Thymus (tissue), 14 donors: ENCODE data around the gene SYT3. TPM values are rescaled to one million over a fixed set of nuclear protein-coding genes. Genes with fewer than 3 reads are reported as not detected.

ENCODE experiments used
- DNase-seq, 9 donors: peaks; one replicate each; pipeline ENCODE4 v3.0.0-alpha.2; 2013; ENCODE audit warnings: low spot score in 9 of 9, low read depth in 6 of 9, missing footprints in 1 of 9
- H3K27ac ChIP-seq, 2 donors: one replicate each; pipeline ENCODE4 v1.5.1; 2013; ENCODE audit warnings: control low read depth in 1 of 2, low read depth in 1 of 2, low read length in 1 of 2, mild to moderate bottlenecking in 1 of 2, moderate library complexity in 1 of 2
- H3K27me3 ChIP-seq, 2 donors: one replicate each; pipeline ENCODE4 v1.5.1; 2013; ENCODE audit warnings: low read length in 1 of 2; ENCODE audit not compliant: control insufficient read depth in 2 of 2, insufficient read depth in 1 of 2
- H3K36me3 ChIP-seq, 2 donors: one replicate each; pipeline ENCODE4 v1.5.1; 2013; ENCODE audit warnings: low read length in 1 of 2, mild to moderate bottlenecking in 1 of 2, moderate library complexity in 1 of 2; ENCODE audit not compliant: control insufficient read depth in 2 of 2, insufficient read depth in 2 of 2
- H3K4me1 ChIP-seq, 2 donors: one replicate each; pipeline ENCODE4 v1.5.1; 2013; ENCODE audit warnings: low read length in 2 of 2; ENCODE audit not compliant: control insufficient read depth in 2 of 2, insufficient read depth in 2 of 2
- H3K4me3 ChIP-seq, 2 donors: one replicate each; pipeline ENCODE4 v1.5.1; 2013; ENCODE audit warnings: low read length in 2 of 2, control low read depth in 1 of 2, mild to moderate bottlenecking in 1 of 2
- H3K9me3 ChIP-seq, 2 donors: one replicate each; pipeline ENCODE4 v1.5.1; 2013; ENCODE audit warnings: low read length in 1 of 2, mild to moderate bottlenecking in 1 of 2; ENCODE audit not compliant: control insufficient read depth in 2 of 2, insufficient read depth in 1 of 2
- WGBS: extraction: QIAGEN DNeasy Blood & Tissue Kit; methylation state at CpG from one replicate; pipeline ENCODE4 v1.1.7; 2013; 5-methylcytosine and 5-hydroxymethylcytosine counted together
- long read RNA-seq, 10 donors: transcript quantifications; one replicate each; lab custom pipeline, GENCODE V29; 2026
- polyA plus RNA-seq: library from polyadenylated mRNA; stranded (reverse); fragments of 200-250 nt; gene quantifications from one replicate; pipeline ENCODE4 v1.2.3, GENCODE V29; 2013
- total RNA-seq: library from RNA; stranded (reverse); fragments of 120-200 nt; gene quantifications from one replicate; pipeline ENCODE4 v1.2.4, GENCODE V29; 2013
- donor health status: healthy.

Gene SYT3
- total RNA-seq (0.09 TPM), polyA plus RNA-seq (0.02 TPM)
- long read RNA-seq, donor 1 = 0 reads
- long read RNA-seq, donor 2 = 0 reads
- long read RNA-seq, donor 3 = 0 reads
- long read RNA-seq, donor 4 = 0 reads
- long read RNA-seq, donor 5 = 0 reads
- long read RNA-seq, donor 6 = 0 reads
- long read RNA-seq, donor 7 = 0 reads
- long read RNA-seq, donor 8 = 0 reads
- long read RNA-seq, donor 9 = 0 reads
- long read RNA-seq, donor 10 = 0 reads

GRCh38 chr19:50639121-50640112, at the start of gene SYT3:
Gene SYT3, minus strand, starts transcription at chr19:50639881. Its CDS starts 2,470 bp downstream, at chr19:50637411.
- Histone ChIP-seq H3K9me3 (peaks cover 0 to 8% of the 10 kb centered on the region in 2 donors), H3K27ac (no peak within 1 kb of the TSS), H3K27me3 (peaks cover 23 to 43% of the 10 kb centered on the region in 2 donors), H3K4me1 (peaks cover 0 to 3% of the 10 kb centered on the region in 2 donors), H3K4me3 (peak within 1 kb of the TSS in 1 of 2 donors; percentile 38), H3K36me3 (no peaks in the 10 kb centered on the region)
- peak in 1 of 9 donors; percentile 3 for DNase-seq
- WGBS = 6% methylated on average over 73 of the region's 76 CpGs

GRCh38 chr19:50688766-50689165, 49.1 kb upstream of the SYT3 start:
- H3K36me3 ChIP-seq = no peaks in the 10 kb centered on the region
- WGBS = 74% methylated on average over 19 of the region's 19 CpGs
- no peaks in the 10 kb centered on the region for H3K4me1 ChIP-seq
- H3K9me3 ChIP-seq = no peaks in the 10 kb centered on the region
- peaks cover 29 to 53% of the 10 kb centered on the region in 2 donors for H3K27me3 ChIP-seq
- H3K4me3 ChIP-seq = no peak overlapping the region
- DNase-seq = no peak
- H3K27ac ChIP-seq = no peak overlapping the region

GRCh38 chr19:50686310-50687032, 46.8 kb upstream of the SYT3 start:
- WGBS = 44% methylated on average over 50 of the region's 50 CpGs
- Histone ChIP-seq H3K27me3 (peaks cover 19 to 38% of the 10 kb centered on the region in 2 donors), H3K4me3 (no peak overlapping the region), H3K9me3 (no peaks in the 10 kb centered on the region), H3K4me1 (no peaks in the 10 kb centered on the region), H3K36me3 (no peaks in the 10 kb centered on the region), H3K27ac (no peak overlapping the region)
- no peak for DNase-seq

- DNase-seq = peak in 6 of 9 donors; percentile 25 to 75 (median 54)
- Histone ChIP-seq H3K36me3 (no peaks in the 10 kb centered on the region), H3K27me3 (peaks cover 0 to 4% of the 10 kb centered on the region in 2 donors), H3K9me3 (no peaks in the 10 kb centered on the region), H3K27ac (no peak overlapping the region), H3K4me3 (no peak overlapping the region), H3K4me1 (no peaks in the 10 kb centered on the region)
- WGBS = 20% methylated on average over 23 of the region's 23 CpGs
These were observed 39.8 kb upstream of the SYT3 start for GRCh38 chr19:50679177-50680125.

- Histone ChIP-seq H3K27ac (no peak overlapping the region), H3K27me3 (peaks cover 2 to 16% of the 10 kb centered on the region in 2 donors), H3K36me3 (no peaks in the 10 kb centered on the region), H3K9me3 (no peaks in the 10 kb centered on the region), H3K4me1 (no peaks in the 10 kb centered on the region), H3K4me3 (no peak overlapping the region)
- DNase-seq = no peak
- 57% methylated on average over 3 of the region's 3 CpGs for WGBS
These were observed 38.6 kb upstream of the SYT3 start for GRCh38 chr19:50678323-50678722.

- H3K36me3 ChIP-seq = no peaks in the 10 kb centered on the region
- no peaks in the 10 kb centered on the region for H3K9me3 ChIP-seq
- H3K4me3 ChIP-seq = no peak overlapping the region
- H3K27ac ChIP-seq = no peak overlapping the region
- peaks cover 2 to 22% of the 10 kb centered on the region in 2 donors for H3K27me3 ChIP-seq
- 60% methylated on average over 5 of the region's 5 CpGs for WGBS
- no peaks in the 10 kb centered on the region for H3K4me1 ChIP-seq
- no peak for DNase-seq
These were observed 38.0 kb upstream of the SYT3 start for GRCh38 chr19:50677636-50678035.

GRCh38 chr19:50676625-50677197, 37.0 kb upstream of the SYT3 start:
- Histone ChIP-seq H3K9me3 (no peaks in the 10 kb centered on the region), H3K27me3 (peaks cover 2 to 29% of the 10 kb centered on the region in 2 donors), H3K4me3 (no peak overlapping the region), H3K4me1 (no peaks in the 10 kb centered on the region), H3K36me3 (no peaks in the 10 kb centered on the region), H3K27ac (no peak overlapping the region)
- no peak for DNase-seq
- 76% methylated on average over 1 of the region's 1 CpG for WGBS

GRCh38 chr19:50673118-50673517, 33.4 kb upstream of the SYT3 start:
- WGBS = 31% methylated on average over 15 of the region's 15 CpGs
- H3K4me1 ChIP-seq = no peaks in the 10 kb centered on the region
- no peak for DNase-seq
- H3K27me3 ChIP-seq = peaks cover 25 to 51% of the 10 kb centered on the region in 2 donors
- H3K36me3 ChIP-seq = no peaks in the 10 kb centered on the region
- H3K27ac ChIP-seq = no peak overlapping the region
- H3K9me3 ChIP-seq = no peaks in the 10 kb centered on the region
- no peak overlapping the region for H3K4me3 ChIP-seq
